Measurements from ENCODE around the gene SFRP4.
A peak's percentile ranks its signal among the peaks of the same experiment; 100 is the strongest.
"Not testable (repeated sequence)": the region's sequence is repeated elsewhere in the genome, so short reads cannot be mapped to it uniquely, and the experiment has no call there.

The SFRP4 gene

DNA sequence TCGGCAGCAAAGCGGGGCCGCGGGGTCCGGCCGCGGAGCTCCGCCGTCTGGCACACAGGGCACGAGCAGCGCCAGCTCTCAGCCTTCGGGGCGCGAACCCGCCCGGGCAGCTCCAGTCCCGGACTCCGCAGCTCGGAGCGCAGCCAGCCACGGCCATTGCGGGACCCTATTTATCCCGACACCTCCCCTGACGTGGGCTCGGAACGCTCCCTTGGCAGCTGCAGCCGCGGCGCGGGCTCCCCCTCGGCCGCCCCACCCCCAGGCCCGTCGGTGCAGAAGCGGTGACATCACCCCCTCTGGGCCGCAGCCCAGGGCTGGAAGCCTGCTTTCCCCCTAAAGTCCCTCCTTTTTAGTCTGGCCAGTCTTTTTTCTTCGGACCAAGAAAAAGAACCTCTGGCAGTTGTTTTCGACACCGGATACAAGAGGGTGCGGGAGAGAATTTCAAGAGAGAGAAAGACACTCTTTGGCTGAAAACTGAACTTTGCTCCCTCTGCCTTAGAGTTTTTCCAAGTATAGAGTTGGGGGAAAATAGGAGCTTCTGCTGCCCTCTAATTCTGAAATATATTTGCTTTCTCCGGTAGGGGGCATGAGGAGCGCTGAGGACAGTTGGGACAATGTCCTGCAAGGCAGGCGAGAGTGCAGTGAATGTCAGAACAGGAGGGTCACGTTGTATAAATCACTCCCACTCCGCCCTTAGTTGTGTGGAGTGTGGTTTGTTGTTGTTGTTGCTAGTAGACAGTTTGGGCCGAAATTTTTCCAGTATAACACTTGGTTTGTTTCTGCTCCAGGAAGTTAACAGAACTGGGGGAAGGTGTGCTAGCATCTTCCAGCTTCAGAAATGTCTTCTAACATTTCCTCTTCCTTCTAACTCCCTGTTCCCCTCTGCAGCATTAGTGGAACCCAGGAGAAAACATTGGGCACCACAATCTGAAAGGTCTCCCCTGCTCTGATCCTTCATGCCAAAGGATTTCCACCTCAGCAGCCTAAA lies at the start of gene SFRP4:
Gene SFRP4, minus strand, starts transcription at position 145 of the 988 bp plus-strand sequence. CDS start 280 bp downstream, outside the sequence.
- peak; percentile 61 for DNase-seq (ENCODE audit: low spot score)

DNA sequence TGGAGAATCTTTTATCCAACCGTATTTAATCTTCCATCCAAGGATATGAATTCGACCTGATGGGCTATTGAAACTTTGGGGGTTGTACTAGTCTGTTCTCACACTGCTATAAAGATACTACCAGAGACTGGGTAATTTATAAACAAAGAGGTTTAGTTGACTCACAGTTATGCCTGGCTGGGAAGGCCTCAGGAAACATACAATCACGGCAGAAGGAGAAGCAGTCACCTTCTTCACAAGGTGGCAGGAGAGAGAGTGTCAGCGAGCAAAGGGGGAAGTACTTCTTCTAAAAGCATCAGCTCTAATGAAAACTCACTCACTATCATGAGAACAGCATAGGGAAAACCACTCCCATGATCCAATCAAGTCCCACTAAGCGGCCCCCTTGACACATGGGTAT lies 47.6 kb upstream of the SFRP4 start:
- no peak for DNase-seq (ENCODE audit: low spot score)

DNA sequence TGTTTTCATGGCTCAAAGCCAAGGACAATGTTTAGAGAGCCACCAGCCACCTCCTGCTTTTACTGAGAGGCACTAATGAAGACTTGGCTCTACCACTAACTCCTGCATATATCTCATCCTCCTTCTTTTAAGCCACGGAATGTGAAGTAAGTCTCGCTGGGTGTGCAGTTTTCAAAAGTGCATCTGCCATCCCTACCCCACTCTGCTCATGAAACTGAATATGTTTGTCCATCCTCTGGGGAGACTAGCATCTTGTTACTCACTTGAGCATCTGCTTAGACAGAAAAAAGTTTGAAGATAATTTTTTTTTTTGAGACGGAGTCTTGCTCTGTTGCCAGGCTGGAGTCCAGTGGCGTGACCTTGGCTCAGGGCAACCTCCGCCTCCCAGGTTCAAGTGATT lies 44.6 kb upstream of the SFRP4 start:
- DNase-seq (ENCODE audit: low spot score), result no peak

DNA sequence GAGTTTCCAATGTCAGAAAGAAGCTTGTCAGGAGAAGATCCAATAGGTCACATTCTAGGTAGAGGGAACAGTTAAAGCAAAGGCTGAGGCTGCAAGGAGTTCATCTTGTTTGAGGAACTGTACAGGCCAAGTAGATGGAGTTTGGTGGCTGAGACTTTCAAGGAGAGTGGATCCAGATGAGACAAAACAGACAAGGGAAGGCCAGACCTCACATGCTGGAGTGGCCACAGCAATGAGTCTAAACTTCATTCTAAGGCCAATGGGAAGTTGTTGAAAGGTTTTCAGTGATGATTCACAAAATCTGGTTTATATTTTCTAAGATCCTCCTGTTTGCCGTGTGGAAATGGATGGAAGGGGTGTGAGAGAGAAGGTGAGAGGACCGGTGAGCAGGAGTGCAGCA lies 43.9 kb upstream of the SFRP4 start:
- DNase-seq (ENCODE audit: low spot score), result no peak

DNA sequence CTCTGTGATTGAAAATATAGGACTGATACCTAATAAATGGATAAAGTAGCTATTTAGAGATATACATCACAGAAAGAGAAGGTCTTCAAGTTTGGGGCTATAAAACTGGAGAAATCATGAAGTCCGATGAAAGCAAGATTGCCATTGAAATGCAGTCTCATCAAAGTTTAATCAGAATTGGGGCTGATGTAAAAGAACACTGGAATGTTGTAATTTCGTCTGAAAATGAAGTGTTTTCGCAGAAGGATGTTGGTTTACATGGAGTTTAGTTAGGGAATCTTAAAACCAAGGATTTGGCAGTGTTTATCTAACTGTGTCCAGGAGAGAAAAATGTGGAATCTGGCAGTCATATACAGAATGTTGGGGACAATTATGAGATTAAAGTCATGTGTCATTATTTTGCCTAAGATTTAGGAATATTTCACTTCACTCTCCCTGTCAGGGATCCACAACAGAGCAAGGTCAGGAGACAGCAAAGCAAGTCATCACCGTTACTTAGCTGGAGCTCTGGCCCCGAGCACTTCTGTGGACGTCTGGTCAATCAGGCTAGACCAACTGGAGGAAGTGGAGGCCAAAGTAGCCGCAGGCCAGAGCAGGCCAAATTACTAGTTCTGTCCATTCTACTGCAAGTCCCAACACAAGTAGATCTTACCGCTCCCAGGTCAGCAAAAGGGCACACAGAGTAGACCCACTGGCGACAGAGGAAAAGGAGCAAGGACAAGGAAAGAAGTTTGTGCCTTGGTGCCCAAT lies 40.8 kb upstream of the SFRP4 start:
- DNase-seq (ENCODE audit: low spot score), result no peak

DNA sequence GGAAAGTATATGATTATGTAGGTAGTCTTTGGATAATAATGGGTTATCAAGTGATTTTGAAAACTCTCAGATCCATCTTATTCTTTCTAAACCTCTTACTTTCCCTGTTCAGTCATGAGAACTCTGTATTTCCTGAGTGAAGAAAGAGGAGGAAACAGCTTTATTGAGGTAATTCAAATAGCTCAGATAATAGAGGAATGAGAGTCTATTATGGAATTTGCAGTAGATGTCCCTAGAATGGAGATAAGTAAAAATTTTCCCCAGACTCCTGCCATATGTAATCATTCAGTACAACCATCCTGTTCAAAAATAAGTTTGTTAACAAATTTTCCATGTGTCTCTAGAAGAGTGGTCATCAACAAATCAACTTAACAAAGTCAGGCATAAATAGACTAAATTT lies 40.2 kb upstream of the SFRP4 start:
- no peak for DNase-seq (ENCODE audit: low spot score)

DNA sequence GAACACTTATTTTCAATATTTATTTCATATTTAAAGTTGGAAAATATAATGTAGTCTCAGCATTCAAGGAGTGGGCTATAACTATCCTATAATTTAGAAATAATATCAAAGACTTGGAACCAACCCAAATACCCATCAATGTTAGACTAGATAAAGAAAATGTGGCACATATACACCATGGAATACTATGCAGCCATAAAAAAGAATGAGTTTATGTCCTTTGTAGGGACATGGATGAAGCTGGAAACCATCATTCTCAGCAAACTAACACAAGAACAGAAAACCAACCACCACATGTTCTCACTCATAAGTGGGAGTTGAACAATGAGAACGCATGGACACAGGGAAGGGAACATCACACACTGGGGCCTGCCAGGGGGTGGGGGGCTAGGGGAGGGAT lies 37.6 kb upstream of the SFRP4 start:
- not testable (repeated sequence) for DNase-seq (ENCODE audit: low spot score)

DNA sequence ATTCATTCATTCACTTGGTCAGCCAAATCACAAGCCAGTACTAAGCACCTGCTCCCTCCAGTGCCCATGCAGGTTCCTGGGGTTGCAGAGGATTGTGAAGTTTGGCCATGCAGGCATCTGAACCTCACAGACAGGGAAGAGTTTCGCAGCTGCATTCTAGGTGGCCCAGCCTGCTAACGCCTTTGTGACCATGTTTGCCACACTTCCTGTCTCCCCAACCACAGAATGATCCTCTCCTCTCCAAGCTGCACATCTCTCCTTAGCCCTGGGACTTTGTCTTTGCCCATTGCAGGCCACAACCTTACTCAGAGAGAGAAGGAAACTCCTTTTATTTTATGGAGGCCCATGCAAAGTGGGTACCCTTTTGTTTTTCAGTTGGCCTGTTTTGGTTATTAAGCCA lies 35.6 kb upstream of the SFRP4 start:
- no peak for DNase-seq (ENCODE audit: low spot score)

DNA sequence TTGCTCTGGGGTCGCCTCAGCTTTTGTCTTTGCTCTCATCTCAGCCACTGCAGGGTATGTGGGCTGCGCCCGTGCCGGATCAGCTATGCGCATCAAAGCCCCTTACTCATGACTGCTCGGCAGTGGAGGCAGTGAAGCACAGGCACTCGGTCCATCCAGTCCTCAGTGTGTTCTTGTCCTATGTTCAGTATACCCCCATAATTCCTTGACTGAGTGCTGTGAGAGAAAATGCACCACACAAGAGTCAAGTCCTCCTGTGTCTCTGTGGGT lies 31.3 kb upstream of the SFRP4 start:
- DNase-seq (ENCODE audit: low spot score), result no peak

DNA sequence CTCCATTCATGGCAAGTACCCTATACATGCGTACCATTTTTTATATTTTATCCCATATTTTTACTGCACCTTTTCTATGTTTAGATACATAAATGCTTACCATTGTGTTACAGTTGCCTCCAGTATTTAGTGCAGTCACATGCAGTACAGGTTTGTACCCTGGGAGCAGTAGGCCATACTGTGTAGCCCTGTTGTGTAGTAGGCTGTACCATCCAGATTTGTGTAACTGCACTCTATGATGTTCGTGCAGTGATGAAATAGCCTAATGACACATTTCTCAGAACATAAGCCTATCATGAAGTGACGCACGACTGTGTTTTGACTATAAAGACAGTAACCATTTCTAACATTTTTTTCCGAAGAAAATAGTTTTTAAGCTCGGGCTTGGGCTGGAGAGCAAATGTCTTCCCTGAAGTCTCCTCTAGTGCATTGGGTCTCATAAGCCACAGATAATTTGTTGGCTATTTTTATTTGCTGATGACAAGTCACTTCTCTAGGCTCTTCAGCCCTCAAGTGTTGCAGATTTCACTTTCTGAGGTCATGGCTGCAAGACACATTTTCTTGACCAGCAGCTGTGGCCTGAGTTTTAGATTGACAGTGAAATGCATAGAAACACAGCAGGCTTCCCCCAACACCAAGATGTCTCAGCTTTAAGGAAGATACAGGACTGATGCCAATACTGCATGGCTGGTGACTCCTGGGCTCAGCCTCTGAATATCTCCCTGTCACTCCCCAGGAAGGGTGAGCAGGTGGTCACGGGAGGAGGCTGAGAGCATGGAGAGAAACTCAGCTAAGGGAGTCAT lies 30.7 kb upstream of the SFRP4 start:
- DNase-seq (ENCODE audit: low spot score), result no peak

DNA sequence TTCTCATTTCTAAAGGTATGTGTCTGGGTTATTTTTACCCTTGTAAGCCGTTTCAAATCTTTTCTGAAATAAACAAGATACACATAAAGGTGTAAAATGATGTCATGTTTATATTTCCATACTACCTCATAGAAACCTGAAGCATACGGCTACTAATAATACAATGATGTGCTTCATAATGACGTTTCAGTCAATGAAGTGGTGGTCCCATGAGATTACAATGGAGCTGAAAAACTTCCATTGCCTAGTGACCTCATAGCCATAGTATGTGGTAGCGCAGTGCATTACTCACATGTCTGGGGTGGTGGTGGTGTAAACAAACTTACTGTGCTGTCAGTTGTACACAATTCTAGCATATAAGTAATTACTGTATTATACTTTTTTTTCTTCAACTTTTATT lies 28.7 kb upstream of the SFRP4 start:
- DNase-seq (ENCODE audit: low spot score), result no peak

DNA sequence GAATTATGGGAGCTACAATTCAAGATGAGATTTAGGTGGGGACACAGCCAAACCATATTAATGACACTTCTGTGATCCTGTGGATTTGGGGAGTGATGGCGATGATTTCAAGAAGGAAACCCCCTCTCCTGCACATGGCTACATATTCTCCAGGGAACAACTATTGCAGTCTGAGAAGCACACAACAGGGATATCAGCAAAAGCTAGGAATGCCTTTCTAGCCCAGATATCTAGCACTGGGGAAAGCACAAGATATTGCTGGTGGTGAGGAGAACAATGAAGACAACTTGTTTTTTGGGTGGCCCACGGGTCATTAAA lies 28.1 kb upstream of the SFRP4 start:
- no peak for DNase-seq (ENCODE audit: low spot score)

DNA sequence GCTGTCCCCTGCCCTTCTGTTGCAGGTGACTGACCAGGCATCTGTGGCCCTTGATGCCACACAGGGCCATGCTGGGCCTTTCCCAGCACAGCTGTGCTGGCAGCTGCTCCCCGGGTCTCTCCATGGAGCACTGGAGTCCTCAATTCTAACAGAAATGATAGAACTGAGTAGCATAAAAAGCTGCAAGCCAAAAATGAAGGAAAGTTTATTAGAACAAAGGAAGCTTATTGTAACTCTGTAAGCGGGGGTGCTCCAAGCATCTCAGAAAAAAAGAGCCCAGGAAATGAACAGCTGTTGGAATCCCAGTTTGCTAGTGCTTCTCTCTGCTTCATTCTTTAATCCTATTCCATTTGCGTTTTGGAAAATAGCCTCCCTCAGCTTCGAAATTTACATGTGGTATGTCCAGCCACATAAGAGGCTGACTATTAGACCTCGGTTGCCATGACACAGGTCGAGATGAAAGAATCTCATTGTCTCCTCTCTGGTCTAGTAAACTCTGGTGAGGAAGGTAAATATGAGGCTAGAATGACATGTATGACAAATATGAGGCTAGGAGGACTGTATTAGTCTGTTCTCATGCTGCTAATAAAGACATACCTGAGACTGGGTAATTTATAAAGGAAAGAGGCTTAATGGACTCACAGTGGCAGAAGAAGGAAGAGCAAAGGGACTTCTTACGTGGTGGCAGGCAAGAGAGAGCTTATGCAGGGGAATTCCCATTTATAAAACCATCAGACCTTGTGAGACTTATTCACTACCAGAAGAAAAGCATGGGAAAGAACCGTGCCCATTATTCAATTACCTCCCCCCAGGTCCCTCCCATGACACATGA lies 27.5 kb upstream of the SFRP4 start:
- peak; percentile 42 for DNase-seq (ENCODE audit: low spot score)

DNA sequence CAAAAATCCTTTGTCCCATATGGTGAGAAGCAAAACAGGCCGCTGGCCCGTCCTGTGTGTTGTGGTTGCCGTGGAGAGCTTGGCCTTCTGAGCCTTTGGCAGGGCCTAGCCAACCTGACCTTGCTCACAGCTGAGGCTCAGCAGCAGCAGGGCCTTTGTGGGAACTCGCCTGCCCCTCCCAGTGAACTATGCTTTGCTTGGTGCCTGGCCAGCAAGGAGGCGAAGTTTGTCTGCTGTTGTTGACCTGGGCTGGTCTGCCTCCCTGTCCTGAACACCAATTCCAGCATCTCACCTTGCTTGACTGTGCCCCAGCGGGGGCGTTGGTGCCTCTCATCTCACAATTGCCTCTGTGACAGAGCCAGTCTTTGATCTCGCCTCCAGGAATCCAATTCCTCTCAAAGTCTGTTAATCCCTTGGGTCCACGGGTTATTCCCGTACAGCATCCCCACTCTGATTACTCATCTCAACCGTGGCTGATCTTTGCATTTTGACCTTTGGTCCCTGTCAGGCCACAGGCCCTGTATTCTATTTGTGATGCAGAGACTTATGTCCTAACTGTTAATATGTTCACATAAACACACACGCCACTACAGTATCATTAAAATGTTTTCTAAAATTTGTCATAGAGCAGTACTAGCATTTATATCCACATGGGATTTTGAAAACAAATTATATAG lies 26.5 kb upstream of the SFRP4 start:
- DNase-seq (ENCODE audit: low spot score), result peak; percentile 7

DNA sequence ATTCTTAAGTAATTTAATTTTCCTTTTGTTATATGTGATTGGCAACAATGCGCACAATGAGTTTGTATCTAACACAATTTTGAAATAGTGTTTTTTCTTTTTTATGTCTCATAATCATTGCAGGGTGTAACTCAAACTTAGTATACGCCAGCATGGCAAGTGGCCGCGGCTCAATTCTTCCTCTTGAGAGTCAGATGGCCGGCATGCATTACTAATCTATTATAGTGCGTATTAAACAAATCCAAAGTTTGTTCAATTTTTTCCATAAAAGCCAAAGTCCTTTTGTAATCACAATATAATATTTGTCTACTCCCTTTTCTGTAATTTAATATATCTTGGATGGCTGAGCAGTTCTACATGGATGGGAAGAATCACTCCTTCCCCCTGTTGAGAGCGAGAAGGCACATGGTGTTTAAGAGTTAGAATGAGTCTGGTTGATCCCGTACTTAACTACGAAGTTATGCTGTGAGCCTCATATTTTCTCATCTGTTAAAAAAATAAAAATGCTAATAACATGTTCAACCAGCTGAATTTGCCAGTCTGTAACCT lies 16.5 kb upstream of the SFRP4 start:
- DNase-seq (ENCODE audit: low spot score), result no peak

DNA sequence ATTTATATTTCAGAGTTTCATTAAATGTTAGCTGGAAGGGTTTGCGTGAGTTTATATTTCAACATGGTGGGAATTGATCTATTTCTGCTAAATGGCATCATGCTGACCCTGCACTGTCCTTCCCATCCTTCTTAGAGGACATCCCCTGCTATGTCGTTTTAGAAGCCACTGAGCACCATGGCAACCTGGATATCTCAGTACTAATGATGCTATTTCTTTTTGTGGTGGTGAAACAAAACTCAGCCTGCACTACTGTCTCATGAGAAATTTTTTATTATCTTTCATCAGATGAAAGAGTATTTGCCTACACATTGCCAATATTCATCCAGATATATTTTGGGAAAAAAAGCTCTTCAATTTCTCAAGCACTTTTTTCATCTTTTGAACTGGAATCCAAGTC lies 15.9 kb upstream of the SFRP4 start:
- no peak for DNase-seq (ENCODE audit: low spot score)

DNA sequence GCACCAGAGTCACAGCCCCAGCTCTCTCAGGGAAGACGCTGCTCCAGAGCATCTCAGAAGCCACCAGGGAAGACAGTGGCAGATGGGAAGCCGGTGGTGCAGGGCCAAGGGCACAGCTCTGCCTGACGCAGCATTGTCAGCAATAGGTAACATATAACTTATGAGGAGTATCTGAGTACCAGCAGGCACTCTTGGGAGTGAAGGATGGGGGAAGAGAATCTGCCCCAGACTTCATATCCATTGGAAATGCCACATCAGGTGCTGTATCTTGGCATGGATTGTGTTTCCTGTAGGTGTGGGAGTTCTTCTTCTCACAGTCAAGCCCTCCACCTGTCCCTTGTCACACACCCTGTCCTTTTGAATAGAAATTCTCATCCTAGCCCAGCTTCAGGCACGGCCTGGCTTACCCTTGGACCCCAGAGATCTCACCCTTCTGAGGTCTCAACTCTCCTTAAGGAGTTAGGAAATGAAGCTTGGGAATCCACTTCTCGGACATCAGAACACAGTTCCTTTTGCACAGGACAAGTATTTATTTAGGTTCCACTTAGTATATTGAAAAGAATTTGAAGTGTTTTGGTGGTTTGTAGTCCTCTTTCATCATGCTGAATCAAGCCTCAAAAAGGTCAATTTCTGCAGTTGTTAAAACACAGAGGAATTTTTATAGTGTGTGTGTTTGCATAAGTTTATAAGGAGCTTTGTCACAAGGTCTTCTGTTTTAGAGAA lies 13.8 kb upstream of the SFRP4 start:
- no peak for DNase-seq (ENCODE audit: low spot score)

DNA sequence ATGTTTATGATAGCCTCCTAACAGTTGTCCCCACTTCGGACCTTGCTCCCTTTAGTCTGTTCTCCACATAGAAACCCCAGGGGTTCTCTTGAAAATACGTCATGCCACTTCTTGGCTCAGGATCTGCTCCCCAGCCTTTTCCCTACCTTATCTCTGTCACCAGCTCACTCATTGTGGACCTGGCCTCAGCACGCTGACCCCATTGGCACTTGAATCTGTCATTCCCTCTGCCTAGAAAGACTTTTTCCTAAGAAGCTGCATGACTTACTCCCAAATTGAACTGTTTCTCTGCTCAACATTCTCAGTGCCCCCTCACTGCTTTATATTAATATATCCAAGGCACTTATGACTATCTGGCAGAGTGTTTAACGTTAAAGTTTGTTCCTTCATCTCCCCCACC lies 12.3 kb upstream of the SFRP4 start:
- DNase-seq (ENCODE audit: low spot score), result no peak

DNA sequence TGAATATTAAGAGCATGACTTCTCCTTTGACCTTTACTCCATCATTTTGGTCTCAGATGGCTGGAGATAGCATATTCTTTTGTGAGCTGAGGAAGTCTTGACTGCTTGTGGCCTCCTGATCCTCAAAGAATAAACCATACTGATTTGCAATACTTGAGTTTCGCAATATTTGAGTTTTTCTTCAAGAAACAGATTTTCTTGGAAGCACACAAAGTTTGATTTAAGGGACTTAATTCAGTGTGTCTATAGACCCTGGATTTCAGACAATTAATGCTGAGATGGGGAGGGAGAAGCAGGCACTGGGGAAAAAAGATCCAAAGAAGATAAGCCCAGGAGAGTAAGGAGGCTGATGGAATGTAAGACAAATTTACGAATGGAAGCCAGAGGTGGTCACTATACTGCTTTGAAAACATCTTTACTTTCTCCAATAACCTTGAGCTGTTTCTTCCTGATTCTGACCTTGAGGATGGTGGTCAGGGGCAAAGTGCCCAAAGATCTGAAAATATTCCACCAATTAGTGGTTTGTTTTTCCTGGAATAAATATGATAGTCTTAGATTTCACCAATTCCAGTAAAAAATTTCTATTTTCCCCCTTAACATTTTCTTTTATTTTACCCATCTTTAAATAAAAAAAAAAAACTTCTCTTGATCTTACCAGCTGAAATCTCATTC lies 11.3 kb upstream of the SFRP4 start:
- DNase-seq (ENCODE audit: low spot score), result no peak

DNA sequence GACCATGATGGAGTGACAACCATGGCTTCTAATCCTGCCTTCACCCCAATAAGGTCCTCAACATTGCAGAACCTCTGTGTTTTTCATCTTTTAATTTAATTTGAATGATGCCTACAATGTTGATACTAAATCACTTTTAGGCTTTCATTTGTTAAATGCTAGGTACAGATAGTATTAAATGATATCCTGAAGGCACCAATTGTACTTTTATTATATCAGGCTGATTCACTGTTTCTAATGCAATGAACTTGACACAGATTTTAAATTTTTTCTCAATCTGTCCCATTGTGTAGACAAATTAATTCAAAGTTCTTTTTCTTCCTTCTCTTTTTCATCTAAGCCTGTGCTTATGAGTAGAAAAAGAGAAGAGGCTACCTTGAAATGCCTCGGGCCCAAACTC lies 9.0 kb upstream of the SFRP4 start:
- DNase-seq (ENCODE audit: low spot score), result no peak

All from putamen (tissue), 1 donor.